A549 (cell line): Measurements from ENCODE around the gene ATP10B.

Experiments
- CTCF ChIP-seq: fragments of >200 bp; sonication (Bioruptor Twin); formaldehyde crosslinking; IDR thresholded peaks from 3 replicates; pipeline ENCODE4 v1.5.1; 2016
- EP300 ChIP-seq, 2 experiments: fragments of >200 bp; sonication (Bioruptor Twin); formaldehyde crosslinking; IDR thresholded peaks; 2 replicates in 1 of 2; 3 replicates in 1 of 2; pipeline ENCODE4 v1.6.1; 2016 to 2017
- MAX ChIP-seq: IDR thresholded peaks from 2 replicates; pipeline ENCODE4 v1.6.1; 2012
- MYC ChIP-seq: IDR thresholded peaks from 2 replicates; pipeline ENCODE4 v1.6.1; 2012; ENCODE audit warnings: mild to moderate bottlenecking, inconsistent platforms, low read length, improper control_type of control experiment, borderline replicate concordance
- POLR2A ChIP-seq: IDR thresholded peaks from 2 replicates; pipeline ENCODE4 v1.6.1; 2012; ENCODE audit warnings: mild to moderate bottlenecking, low read length
- RNF2 ChIP-seq: fragments of 200-600 bp; sonication (generic); IDR thresholded peaks from 2 replicates; pipeline ENCODE4 v1.6.1; 2016; ENCODE audit warnings: low read depth, mild to moderate bottlenecking, antibody characterized with exemption, moderate library complexity, borderline replicate concordance
- SMC3 ChIP-seq: fragments of >200 bp; sonication (Bioruptor Twin); formaldehyde crosslinking; IDR thresholded peaks from 3 replicates; pipeline ENCODE4 v1.6.1; 2018; ENCODE audit warnings: inconsistent platforms
- SREBF2 ChIP-seq: fragments of 450-650 bp; IDR thresholded peaks from 2 replicates; pipeline ENCODE4 v1.6.1; 2014; ENCODE audit warnings: mild to moderate bottlenecking, moderate library complexity
- USF2 ChIP-seq: fragments of 450-650 bp; IDR thresholded peaks from 2 replicates; pipeline ENCODE4 v1.6.1; 2014; ENCODE audit warnings: antibody characterized with exemption
- ZFP36 ChIP-seq: fragments of 450-650 bp; IDR thresholded peaks from 2 replicates; pipeline ENCODE4 v1.6.1; 2014; ENCODE audit warnings: borderline replicate concordance; ENCODE audit not compliant: partially characterized antibody
- ZNF302 ChIP-seq: fragments of 250-450 bp; sonication (Bioruptor Pico); IDR thresholded peaks from 2 replicates; pipeline ENCODE4 v1.9.0; 2021; ENCODE audit warnings: inconsistent platforms, mild to moderate bottlenecking, moderate library complexity

- TF ChIP-seq USF2 = no peak
- TF ChIP-seq MYC = no peak
- no peak for TF ChIP-seq ZNF302
- TF ChIP-seq MAX = no peak
- no peak for TF ChIP-seq CTCF
- no peak for TF ChIP-seq RNF2
- TF ChIP-seq ZFP36 = no peak
- TF ChIP-seq SREBF2 = no peak
- no peak for TF ChIP-seq SMC3
- TF ChIP-seq POLR2A = no peak
- TF ChIP-seq EP300 (IDR thresholded peaks at IDR 0.05) = no peak
Measured at GRCh38 chr5:160835818-160836528, 16.0 kb downstream of the ATP10B start.
